Muscle layer of duodenum (tissue), 2 donors: ENCODE results near the gene HEG1.

Source experiments
- H3K27ac ChIP-seq: one replicate; pipeline ENCODE4 v1.7.0; 2013; ENCODE audit warnings: mild to moderate bottlenecking, low read length
- H3K27me3 ChIP-seq: one replicate; pipeline ENCODE4 v1.7.0; 2013; ENCODE audit warnings: low read depth, mild to moderate bottlenecking, control low read depth, low read length
- H3K36me3 ChIP-seq, 2 donors: one replicate each; pipeline ENCODE4 v1.7.0; 2013; ENCODE audit warnings: low read length in 2 of 2, control low read depth in 1 of 2, mild to moderate bottlenecking in 1 of 2; ENCODE audit not compliant: insufficient read depth in 2 of 2, control insufficient read depth in 1 of 2
- H3K4me1 ChIP-seq, 2 donors: one replicate each; pipeline ENCODE4 v1.7.0; 2013; ENCODE audit warnings: low read length in 2 of 2, mild to moderate bottlenecking in 2 of 2, control low read depth in 1 of 2, moderate library complexity in 1 of 2; ENCODE audit not compliant: insufficient read depth in 2 of 2, control insufficient read depth in 1 of 2
- H3K4me3 ChIP-seq, 2 donors: one replicate each; pipeline ENCODE4 v1.7.0; 2013; ENCODE audit warnings: low read length in 2 of 2, low read depth in 1 of 2, mild to moderate bottlenecking in 1 of 2
- H3K9me3 ChIP-seq, 2 donors: one replicate each; pipeline ENCODE4 v1.7.0; 2013; ENCODE audit warnings: low read length in 2 of 2, control low read depth in 1 of 2, mild to moderate bottlenecking in 1 of 2; ENCODE audit not compliant: control insufficient read depth in 1 of 2
- donor health status: healthy.

Gene HEG1

DNA sequence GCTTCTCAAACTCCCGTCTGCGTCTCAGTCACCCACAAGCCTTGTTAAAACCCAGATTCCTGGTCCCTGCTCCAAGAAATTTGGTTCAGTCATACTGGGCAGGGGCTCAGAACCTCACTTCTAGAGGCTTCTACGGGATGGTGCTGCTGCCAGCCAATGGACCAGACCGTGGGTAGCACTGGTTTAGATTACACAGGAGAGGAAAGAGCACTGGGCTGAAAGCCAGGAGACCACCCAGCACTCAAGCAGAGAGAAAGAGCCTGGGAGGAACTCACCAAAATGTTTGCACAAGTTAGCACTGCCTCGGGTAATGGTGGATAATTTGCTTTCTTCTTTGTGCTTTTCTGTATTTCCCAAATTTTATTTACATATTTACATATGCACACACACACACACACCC lies 74.3 kb downstream of the HEG1 start:
- Histone ChIP-seq H3K4me3 (no peak overlapping the region), H3K27me3 (no peaks in the 10 kb centered on the region), H3K27ac (no peak overlapping the region), H3K36me3 (peaks cover 0 to 3% of the 10 kb centered on the region in 2 donors), H3K4me1 (peaks cover 8 to 19% of the 10 kb centered on the region in 2 donors), H3K9me3 (no peaks in the 10 kb centered on the region)

DNA sequence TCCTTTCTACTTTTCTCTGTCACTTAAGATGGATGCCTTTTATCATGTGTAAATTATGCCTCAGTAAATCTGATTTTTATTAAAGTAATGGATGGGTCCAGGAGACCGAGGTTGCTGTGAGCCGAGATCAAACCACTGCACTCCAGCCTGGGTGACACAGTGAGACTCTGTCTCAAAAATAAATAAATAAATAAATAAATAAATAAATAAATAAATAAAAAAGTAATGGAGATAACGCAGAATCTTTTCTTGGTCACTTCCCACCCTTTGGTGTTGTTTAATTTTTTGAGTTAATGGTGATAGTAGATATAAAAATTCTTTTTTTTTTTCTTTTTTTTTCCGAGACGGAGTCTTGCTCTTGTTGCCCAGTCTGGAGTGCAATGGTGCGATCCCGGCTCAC lies 77.2 kb downstream of the HEG1 start:
- Histone ChIP-seq H3K27me3 (no peaks in the 10 kb centered on the region), H3K27ac (no peak overlapping the region), H3K36me3 (peaks cover 0 to 14% of the 10 kb centered on the region in 2 donors), H3K4me3 (no peak overlapping the region), H3K9me3 (no peaks in the 10 kb centered on the region), H3K4me1 (peaks cover 5 to 7% of the 10 kb centered on the region in 2 donors)

DNA sequence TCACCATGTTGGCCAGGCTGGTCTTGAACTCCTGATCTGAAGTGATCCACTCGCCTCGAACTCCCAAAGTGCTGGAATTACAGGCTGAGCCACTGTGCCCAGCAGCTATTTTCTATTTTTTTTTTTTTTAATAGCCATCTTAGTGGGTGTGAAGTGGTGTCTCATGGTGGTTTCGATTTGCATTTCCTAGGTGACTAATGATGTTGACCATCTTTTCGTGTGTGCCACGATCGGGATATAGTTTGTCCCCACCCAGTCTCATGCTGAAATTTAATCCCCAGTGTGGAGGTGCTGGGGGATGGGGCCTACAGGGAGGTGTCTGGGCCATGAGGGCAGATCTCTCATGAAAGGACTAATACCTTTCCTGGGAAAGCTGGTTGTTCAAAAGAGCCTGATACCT lies 79.4 kb downstream of the HEG1 start:
- Histone ChIP-seq H3K4me3 (no peak overlapping the region), H3K9me3 (no peaks in the 10 kb centered on the region), H3K27me3 (no peaks in the 10 kb centered on the region), H3K27ac (no peak overlapping the region), H3K36me3 (peaks cover 7 to 20% of the 10 kb centered on the region in 2 donors), H3K4me1 (peaks cover 0 to 5% of the 10 kb centered on the region in 2 donors)

DNA sequence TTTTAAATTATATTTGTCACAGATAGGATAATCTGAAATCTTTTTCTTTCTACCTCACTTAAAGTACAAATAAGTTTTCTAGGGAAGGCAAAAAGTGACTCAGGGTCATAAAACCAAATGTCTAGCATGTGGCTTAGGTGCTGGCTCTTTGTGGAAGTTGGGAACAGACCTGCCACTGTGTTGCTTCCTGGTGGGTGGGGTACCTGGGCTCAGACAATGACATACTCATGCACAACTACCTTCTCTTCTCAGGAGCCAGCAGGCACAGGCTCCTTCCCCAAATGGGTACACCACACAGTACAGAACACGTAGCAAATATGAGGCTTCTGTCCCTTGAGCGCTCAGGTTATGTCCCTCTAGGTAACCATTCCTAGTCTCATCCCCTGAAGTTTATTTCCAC lies 81.1 kb downstream of the HEG1 start:
- peak overlapping the region; percentile 31 for H3K27ac ChIP-seq
- H3K4me1 ChIP-seq: peaks cover 0 to 5% of the 10 kb centered on the region in 2 donors
- no peaks in the 10 kb centered on the region for H3K9me3 ChIP-seq
- no peaks in the 10 kb centered on the region for H3K27me3 ChIP-seq
- peaks cover 18 to 34% of the 10 kb centered on the region in 2 donors for H3K36me3 ChIP-seq
- no peak overlapping the region for H3K4me3 ChIP-seq

DNA sequence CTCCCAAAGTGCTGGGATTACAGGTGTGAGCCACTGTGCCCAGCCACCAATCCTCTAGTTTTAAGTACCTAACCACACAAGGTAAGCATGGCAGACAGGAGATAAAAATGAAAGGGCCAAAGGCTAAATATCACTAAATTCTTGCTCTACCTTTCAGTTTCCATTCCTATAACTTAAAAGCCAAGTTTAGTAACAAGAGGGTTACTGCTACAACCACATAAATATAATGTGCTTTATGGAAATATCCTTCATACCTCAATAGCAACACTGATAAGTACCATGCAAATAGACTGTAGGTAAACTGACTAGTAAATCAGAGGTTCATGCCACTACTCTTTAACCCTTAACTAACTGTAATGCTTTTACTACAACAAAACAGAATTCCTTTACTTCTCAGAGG lies 82.5 kb downstream of the HEG1 start:
- H3K9me3 ChIP-seq: no peaks in the 10 kb centered on the region
- no peaks in the 10 kb centered on the region for H3K27me3 ChIP-seq
- H3K27ac ChIP-seq: no peak overlapping the region
- peaks cover 22 to 46% of the 10 kb centered on the region in 2 donors for H3K36me3 ChIP-seq
- no peak overlapping the region for H3K4me3 ChIP-seq
- peaks cover 0 to 5% of the 10 kb centered on the region in 2 donors for H3K4me1 ChIP-seq

DNA sequence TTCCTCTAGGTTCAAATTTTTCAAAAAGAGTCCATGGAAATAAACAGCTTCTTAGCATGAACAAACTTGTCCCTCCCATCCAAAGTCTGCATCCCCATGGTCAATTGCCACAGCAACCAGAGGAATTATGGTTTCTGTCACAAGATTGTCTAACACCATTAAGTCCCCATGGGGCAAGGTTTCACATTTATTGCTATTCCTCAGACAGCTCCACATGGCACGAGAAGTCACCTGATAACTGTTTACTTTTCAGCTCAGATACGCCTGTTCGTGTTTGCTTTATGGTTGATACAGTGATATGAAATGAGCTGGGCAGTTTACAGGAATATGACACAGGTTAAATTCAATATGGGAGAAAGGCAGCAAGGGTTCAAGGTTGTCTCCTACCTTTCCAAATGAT lies 83.3 kb downstream of the HEG1 start:
- Histone ChIP-seq H3K4me3 (no peak overlapping the region), H3K9me3 (no peaks in the 10 kb centered on the region), H3K27me3 (no peaks in the 10 kb centered on the region), H3K36me3 (peaks cover 22 to 46% of the 10 kb centered on the region in 2 donors), H3K27ac (peak overlapping the region; percentile 69), H3K4me1 (peaks cover 0 to 5% of the 10 kb centered on the region in 2 donors)

DNA sequence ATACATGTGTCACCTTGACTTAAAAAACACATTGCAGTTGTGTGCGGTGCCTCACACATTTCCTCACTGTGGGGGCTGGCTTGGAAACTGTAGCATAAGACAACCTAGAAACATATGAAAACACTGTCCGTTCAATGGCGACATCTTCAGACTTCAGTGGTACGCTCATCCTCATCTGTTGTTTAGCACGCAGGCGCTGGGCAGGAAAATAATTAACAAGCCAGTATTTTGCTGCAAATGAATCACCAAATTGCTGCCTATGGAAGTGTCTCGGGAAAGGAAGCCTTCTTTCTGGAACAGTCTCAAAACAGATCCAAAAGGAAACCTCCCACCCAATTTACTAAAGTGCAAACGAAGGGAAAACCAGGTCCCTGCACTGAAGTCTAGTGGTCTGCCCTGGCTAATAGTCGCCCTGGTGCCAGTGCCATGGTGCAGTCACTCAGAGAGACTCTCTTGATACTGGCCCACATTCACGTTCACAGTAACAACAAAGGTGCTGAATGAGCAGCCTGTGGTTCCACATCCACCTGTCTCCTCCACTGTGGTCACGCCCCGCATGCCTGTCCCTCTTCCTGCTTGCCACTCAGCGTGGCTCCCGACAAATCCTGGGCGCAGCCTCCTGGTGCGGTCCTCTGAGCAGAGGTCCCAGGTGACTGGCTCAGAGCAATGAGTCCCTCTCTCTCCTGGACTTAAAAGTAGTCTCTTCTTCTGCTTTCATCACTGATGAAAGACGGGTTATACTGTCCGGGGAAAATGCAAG lies 85.7 kb downstream of the HEG1 start:
- Histone ChIP-seq H3K36me3 (peaks cover 22 to 33% of the 10 kb centered on the region in 2 donors), H3K9me3 (no peaks in the 10 kb centered on the region), H3K27me3 (no peaks in the 10 kb centered on the region), H3K4me1 (peaks cover 0 to 11% of the 10 kb centered on the region in 2 donors), H3K27ac (no peak overlapping the region), H3K4me3 (no peak overlapping the region)

DNA sequence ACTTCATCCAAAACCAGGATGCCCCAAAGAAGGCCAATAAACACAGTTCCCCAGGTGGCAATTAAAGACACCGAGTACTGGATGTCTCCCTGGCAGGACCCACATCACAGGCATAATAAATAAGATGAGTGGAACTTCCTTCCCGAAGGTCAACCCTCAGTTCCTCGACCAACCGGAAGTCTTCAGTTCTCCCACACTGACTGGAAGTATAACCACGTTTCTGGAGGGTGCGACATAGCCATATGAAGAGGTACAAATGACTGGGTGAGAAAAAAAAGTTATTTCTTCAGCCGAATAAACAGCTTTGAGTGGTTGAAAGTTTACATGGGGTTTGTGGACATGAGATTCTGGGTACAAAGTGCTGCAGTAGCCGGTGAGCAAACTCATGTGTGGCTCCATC lies 86.6 kb downstream of the HEG1 start:
- Histone ChIP-seq H3K9me3 (no peaks in the 10 kb centered on the region), H3K36me3 (peaks cover 22 to 33% of the 10 kb centered on the region in 2 donors), H3K4me3 (no peak overlapping the region), H3K27ac (no peak overlapping the region), H3K27me3 (no peaks in the 10 kb centered on the region), H3K4me1 (peaks cover under 1 to 6% of the 10 kb centered on the region in 2 donors)

DNA sequence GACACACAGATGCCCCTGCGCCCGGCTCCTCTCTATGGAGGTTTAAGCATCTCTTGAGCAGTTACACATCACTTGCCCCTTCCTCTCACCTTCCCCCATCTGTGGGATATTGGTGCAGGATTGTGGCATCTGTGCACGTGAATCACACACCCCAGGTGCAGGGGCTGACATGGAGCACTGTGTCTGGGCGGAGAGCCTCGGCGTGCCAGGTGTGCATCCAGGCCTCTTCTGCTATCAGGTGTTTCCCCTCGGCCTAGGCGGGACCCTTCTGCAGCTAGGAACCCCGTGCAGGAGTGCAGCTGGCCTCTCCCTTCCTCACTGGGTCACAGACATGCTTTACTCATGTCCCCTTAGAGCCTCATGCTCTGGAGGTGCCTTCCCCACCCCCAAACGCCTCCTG lies 87.8 kb downstream of the HEG1 start:
- Histone ChIP-seq H3K27me3 (no peaks in the 10 kb centered on the region), H3K4me1 (peaks cover 5 to 15% of the 10 kb centered on the region in 2 donors), H3K9me3 (no peaks in the 10 kb centered on the region), H3K4me3 (no peak overlapping the region), H3K36me3 (peaks cover 22 to 26% of the 10 kb centered on the region in 2 donors), H3K27ac (no peak overlapping the region)

DNA sequence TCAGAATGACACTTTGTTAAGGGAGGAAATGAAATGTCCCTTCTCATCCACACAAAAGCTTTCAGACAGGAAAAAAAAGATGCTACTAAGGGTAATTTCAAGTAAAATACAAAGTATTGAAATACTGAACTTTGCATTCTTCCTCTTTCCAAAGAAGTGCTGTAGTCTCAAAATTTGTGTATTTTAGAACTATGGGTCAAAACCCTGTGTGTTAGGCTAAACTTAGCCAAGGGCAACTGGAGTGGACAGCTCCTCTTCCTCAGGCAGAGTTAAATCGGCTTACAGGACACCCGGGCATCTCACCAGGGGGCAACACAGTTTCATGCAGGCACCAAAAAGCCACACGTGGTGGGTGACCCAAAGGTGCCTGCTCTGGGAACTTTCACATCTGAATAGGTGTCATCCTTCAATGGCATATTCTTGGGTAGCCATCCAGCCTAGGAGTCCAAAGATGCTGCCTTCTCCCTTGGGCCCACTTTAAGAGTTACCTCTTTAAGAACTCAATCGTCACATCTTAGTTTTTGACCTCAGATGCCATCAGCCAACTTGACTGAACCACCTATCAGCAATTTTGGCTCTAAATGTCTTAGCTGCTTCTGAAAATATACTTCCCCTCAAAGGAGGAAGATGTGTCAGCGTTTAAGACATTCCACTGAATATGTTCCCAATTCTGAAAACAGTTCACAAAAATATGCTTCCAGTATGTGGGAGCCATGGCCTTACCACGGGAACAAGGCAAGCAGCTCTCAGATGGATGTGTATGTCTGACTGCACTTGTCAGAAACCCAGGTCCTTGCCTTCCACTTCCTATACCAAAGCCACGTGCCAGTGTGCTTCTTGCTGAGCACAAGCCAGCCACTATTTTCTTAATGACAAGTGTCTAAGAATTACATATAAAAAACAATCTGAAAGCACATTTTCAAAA lies 89.0 kb downstream of the HEG1 start:
- Histone ChIP-seq H3K27ac (no peak overlapping the region), H3K9me3 (no peaks in the 10 kb centered on the region), H3K4me1 (peaks cover 5 to 19% of the 10 kb centered on the region in 2 donors), H3K4me3 (no peak overlapping the region), H3K36me3 (peaks cover 15 to 26% of the 10 kb centered on the region in 2 donors), H3K27me3 (no peaks in the 10 kb centered on the region)

DNA sequence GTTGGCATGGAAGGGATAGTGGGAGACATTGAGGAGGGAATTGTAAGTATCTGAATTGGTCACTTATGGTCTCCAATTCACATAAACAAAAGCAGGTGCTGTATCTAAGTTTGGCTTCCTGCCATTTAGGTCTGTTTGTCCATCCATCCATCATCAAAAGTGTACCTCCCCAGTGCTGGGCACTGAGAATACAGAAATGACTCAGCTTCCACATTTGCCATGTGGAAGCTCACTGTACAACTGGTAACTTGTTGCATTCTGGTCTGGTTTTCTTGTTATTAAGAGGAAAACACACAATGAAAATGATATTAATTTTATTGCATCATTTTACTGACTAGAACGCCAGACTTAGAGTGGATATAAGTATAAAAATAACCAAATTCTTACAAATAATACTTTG lies 90.4 kb downstream of the HEG1 start:
- no peaks in the 10 kb centered on the region for H3K27me3 ChIP-seq
- H3K27ac ChIP-seq: no peak overlapping the region
- H3K4me1 ChIP-seq: peaks cover 5 to 19% of the 10 kb centered on the region in 2 donors
- no peak overlapping the region for H3K4me3 ChIP-seq
- no peaks in the 10 kb centered on the region for H3K9me3 ChIP-seq
- H3K36me3 ChIP-seq: peaks cover 12 to 19% of the 10 kb centered on the region in 2 donors
